Large intestine (tissue), 3 donors: ENCODE results near the gene PTPRN2. TPM values are rescaled to one million over a fixed set of nuclear protein-coding genes. Genes with fewer than 3 reads are reported as not detected.
A peak's percentile ranks its signal among the peaks of the same experiment; 100 is the strongest.

ENCODE experiments used
- DNase-seq, 2 donors: peaks; one replicate each; pipeline versions ENCODE4 v3.0.0 to v3.0.0-alpha.2; 2013
- H3K27ac ChIP-seq: one replicate; pipeline ENCODE4 v1.5.1; 2013; ENCODE audit warnings: low read length
- H3K27me3 ChIP-seq: 2 replicates; pipeline ENCODE4 v1.6.1; 2013; ENCODE audit warnings: low read length; ENCODE audit not compliant: control insufficient read depth, insufficient read depth
- H3K36me3 ChIP-seq: 2 replicates; pipeline ENCODE4 v1.6.1; 2013; ENCODE audit warnings: low read length; ENCODE audit not compliant: control insufficient read depth, insufficient read depth
- H3K4me1 ChIP-seq: one replicate; pipeline ENCODE4 v1.6.1; 2013; ENCODE audit warnings: low read length; ENCODE audit not compliant: control insufficient read depth, insufficient read depth
- H3K4me3 ChIP-seq: one replicate; pipeline ENCODE4 v1.5.1; 2013; ENCODE audit warnings: low read length
- H3K9me3 ChIP-seq: one replicate; pipeline ENCODE4 v1.6.1; 2013; ENCODE audit warnings: mild to moderate bottlenecking, low read depth, low read length, moderate library complexity; ENCODE audit not compliant: control insufficient read depth
- WGBS: methylation state at CpG from one replicate; pipeline ENCODE4 v1.1.5; 2013; ENCODE audit warnings: low lambda C conversion rate; ENCODE audit not compliant: insufficient coverage; 5-methylcytosine and 5-hydroxymethylcytosine counted together
- polyA plus RNA-seq: library from polyadenylated mRNA; unstranded; fragments of 120-200 nt; gene quantifications from one replicate; pipeline ENCODE4 v1.2.1, GENCODE V29; 2013

The PTPRN2 gene
- polyA plus RNA-seq, 1 donor, result 13.4 TPM

DNA sequence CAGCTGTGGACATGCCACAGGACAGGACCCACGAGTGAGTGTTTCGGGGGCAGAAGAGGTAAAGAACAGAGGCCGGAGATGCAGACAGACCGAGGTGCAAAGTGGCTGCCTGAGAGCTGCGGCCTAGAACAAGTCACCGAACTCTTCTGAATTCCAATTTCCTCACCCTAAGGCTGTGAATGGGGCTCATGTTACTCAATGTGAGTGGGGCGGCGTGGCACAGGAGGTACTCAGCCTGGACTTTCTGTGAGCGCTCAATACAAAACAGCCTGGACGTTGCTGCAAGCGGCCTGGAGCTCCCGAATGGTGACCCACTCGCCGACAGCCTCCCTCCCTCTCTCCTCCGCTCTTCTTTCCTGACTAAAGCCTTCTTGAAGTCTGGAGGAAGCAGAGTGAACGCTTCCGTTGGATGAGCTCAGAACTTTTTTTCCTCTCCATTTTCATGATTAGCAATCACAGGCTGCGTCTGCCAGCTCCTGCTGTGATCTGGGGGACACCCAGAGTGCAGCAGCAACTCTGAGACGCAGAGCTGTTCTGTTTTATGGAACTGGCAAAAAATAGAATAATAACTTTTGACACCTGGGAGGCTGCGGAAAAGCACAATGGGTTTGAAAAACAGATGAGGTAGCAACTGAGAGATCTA, 108.5 kb downstream of the PTPRN2 start:
- Histone ChIP-seq H3K27me3 (no peaks in the 10 kb centered on the region), H3K36me3 (no peaks in the 10 kb centered on the region), H3K4me3 (no peak overlapping the region), H3K4me1 (no peaks in the 10 kb centered on the region), H3K9me3 (no peaks in the 10 kb centered on the region), H3K27ac (no peak overlapping the region)
- no peak for DNase-seq
- 20% methylated on average over 1 of the region's 20 CpGs for WGBS

DNA sequence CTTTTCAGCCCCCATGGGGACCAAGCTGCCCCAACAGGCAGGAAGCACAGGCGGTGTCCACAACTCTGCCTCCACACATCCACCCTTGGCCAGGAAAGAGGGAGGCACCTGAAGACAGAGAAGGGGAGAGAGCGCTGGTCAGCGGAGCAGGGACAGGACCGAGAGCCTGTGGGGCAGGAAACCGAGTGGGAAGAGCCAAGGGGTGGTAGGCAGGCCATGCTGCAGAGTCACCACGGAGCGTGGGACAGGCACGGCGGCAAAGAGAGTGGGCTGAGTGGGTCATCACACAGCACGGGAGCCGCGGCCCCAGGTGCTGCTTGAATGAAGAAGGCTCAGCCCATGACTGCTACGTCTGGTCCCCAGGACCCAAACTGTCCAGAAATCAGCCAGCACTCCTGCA, 109.8 kb downstream of the PTPRN2 start:
- Histone ChIP-seq H3K27ac (no peak overlapping the region), H3K4me3 (no peak overlapping the region)
- WGBS, result no CpG with 5 or more reads among the region's 13 CpGs

GRCh38 chr7:158476331-158476932, 111.2 kb downstream of the PTPRN2 start:
- no CpG with 5 or more reads among the region's 24 CpGs for WGBS
- Histone ChIP-seq H3K4me3 (no peak overlapping the region), H3K27ac (no peak overlapping the region), H3K9me3 (no peaks in the 10 kb centered on the region), H3K4me1 (no peaks in the 10 kb centered on the region), H3K27me3 (peaks cover 2% of the 10 kb centered on the region), H3K36me3 (no peaks in the 10 kb centered on the region)
- no peak for DNase-seq

More for the DNA sequence above, 109.8 kb downstream of the PTPRN2 start:
- Histone ChIP-seq H3K27me3 (peaks cover 2% of the 10 kb centered on the region), H3K36me3 (no peaks in the 10 kb centered on the region), H3K4me1 (no peaks in the 10 kb centered on the region), H3K9me3 (no peaks in the 10 kb centered on the region)
- no peak for DNase-seq

DNA sequence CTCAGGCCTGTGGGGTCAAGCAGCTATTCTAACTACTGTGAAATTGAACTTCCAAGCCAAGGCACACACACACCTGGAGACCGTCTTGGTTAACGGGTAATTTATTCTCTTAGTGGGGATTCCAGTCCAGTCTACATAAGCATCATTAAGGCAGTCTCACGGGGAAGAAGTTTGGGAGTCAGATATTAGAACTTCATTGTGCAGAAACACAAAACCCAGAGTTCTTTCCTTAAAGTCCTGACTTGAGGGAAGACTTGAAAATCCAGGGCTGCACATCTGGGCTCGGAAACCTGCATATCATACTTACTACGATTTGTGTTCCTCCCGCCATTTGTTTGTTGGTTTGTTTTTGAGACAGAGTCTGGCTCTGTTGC, 112.0 kb downstream of the PTPRN2 start:
- Histone ChIP-seq H3K27me3 (peaks cover 2% of the 10 kb centered on the region), H3K9me3 (no peaks in the 10 kb centered on the region), H3K4me3 (no peak overlapping the region), H3K27ac (no peak overlapping the region), H3K36me3 (no peaks in the 10 kb centered on the region), H3K4me1 (no peaks in the 10 kb centered on the region)
- WGBS, result no CpG with 5 or more reads among the region's 6 CpGs
- DNase-seq, result no peak

- no peaks in the 10 kb centered on the region for H3K36me3 ChIP-seq
- no peaks in the 10 kb centered on the region for H3K4me1 ChIP-seq
- H3K27ac ChIP-seq, result no peak overlapping the region
- H3K4me3 ChIP-seq, result no peak overlapping the region
- DNase-seq, result no peak
- peaks cover 2% of the 10 kb centered on the region for H3K27me3 ChIP-seq
- WGBS, result no CpG with 5 or more reads among the region's 22 CpGs
- H3K9me3 ChIP-seq, result no peaks in the 10 kb centered on the region
Measured at GRCh38 chr7:158475036-158475678, 112.5 kb downstream of the PTPRN2 start.

DNA sequence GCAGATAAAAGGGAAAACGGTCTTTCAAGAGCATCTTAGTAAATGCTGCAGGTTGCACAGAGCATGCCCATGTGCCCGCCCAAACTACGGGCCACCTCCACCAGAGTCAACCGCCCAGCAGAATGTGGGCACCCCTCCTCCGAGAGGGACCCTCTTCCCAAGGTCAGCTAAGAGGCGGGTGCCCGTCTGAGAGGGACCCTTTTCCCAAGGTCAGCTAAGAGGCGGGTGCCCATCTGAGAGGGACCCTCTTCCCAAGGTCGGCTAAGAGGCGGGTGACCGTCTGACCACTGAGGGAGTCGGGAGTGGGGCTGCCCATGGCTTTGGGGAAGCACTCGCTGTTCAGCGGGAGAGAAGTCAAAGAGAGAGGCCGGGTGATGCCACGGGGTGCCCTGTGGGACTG, 113.1 kb downstream of the PTPRN2 start:
- Histone ChIP-seq H3K9me3 (no peaks in the 10 kb centered on the region), H3K36me3 (no peaks in the 10 kb centered on the region), H3K4me1 (no peaks in the 10 kb centered on the region), H3K27ac (no peak overlapping the region), H3K27me3 (peaks cover 2% of the 10 kb centered on the region), H3K4me3 (no peak overlapping the region)
- 100% methylated on average over 1 of the region's 16 CpGs for WGBS
- no peak for DNase-seq

- H3K4me1 ChIP-seq, result no peaks in the 10 kb centered on the region
- no peak for DNase-seq
Measured at GRCh38 chr7:158473946-158474345, 113.7 kb downstream of the PTPRN2 start.

DNA sequence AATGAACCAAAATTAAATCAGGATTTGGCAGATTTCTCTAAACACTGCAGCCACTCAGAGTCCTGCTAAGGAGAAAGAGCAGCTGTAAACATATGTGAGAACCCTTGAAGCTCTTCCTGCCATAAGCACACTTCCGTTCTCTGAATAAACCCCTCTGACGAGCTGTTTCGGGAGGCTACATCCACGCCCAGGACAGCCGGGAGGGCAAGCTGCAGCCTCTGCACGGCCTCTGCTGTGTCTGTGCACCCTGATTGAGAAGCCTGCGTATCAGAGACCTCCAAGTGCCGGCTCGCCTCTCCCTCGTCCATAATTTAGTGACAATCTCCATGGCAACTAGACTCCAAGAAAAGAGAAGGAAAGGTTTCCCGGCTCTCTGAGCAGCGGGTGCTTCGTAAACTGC, 114.4 kb downstream of the PTPRN2 start:
- no peak overlapping the region for H3K4me3 ChIP-seq
- no peaks in the 10 kb centered on the region for H3K36me3 ChIP-seq
- peaks cover 2% of the 10 kb centered on the region for H3K27me3 ChIP-seq
- H3K4me1 ChIP-seq, result no peaks in the 10 kb centered on the region
- H3K9me3 ChIP-seq, result no peaks in the 10 kb centered on the region
- WGBS, result no CpG with 5 or more reads among the region's 13 CpGs
- peak overlapping the region; percentile 42 for H3K27ac ChIP-seq
- DNase-seq, result peak; percentile 40 to 59

More at GRCh38 chr7:158473946-158474345, 113.7 kb downstream of the PTPRN2 start:
- Histone ChIP-seq H3K36me3 (no peaks in the 10 kb centered on the region), H3K9me3 (no peaks in the 10 kb centered on the region), H3K27me3 (peaks cover 2% of the 10 kb centered on the region), H3K27ac (peak overlapping the region; percentile 42), H3K4me3 (no peak overlapping the region)
- WGBS, result no CpG with 5 or more reads among the region's 12 CpGs

DNA sequence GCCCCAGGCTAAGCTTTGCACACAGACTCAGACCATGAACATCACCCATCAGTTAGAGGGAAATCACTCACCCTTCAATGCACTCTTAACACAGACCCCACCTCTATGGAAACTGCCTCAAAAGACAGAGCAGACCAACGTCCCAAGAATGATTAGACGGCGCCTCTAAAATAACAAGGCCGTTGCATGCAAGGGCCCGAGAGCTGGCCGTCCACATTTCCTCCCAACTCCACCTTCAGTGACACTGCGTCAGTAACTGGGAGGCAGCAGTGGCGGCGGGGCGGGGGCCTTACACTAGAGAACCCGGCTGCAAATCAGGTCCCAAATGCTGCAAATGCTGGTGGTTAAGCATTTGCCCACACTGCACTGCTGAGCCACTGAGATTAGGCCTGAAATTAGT, 115.0 kb downstream of the PTPRN2 start:
- Histone ChIP-seq H3K9me3 (no peaks in the 10 kb centered on the region), H3K27me3 (peaks cover 4% of the 10 kb centered on the region), H3K27ac (peak overlapping the region; percentile 42), H3K4me3 (no peak overlapping the region), H3K4me1 (no peaks in the 10 kb centered on the region), H3K36me3 (no peaks in the 10 kb centered on the region)
- WGBS, result no CpG with 5 or more reads among the region's 11 CpGs
- no peak for DNase-seq

DNA sequence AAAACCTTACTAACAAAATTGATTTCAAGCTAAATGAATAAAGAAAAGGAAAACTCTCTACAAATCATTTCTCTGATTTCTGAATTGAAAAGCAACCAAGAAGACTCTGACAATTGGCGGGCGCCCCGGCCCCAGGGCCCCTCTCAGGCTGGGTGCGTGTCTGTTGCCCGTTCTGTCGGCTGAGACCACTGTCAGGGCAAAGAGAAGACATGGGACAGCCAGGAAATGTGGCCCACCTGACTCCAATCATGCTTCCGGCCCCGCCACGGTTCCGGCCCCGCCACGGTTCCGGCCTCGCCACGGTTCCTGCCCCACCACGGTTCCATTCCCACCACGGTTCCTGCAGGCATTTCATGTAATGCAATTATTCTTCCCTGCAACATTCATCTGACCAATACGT, 115.9 kb downstream of the PTPRN2 start:
- peaks cover 6% of the 10 kb centered on the region for H3K27me3 ChIP-seq
- H3K4me3 ChIP-seq, result no peak overlapping the region
- H3K36me3 ChIP-seq, result no peaks in the 10 kb centered on the region
- no peak for DNase-seq
- H3K4me1 ChIP-seq, result no peaks in the 10 kb centered on the region
- no peaks in the 10 kb centered on the region for H3K9me3 ChIP-seq
- H3K27ac ChIP-seq, result no peak overlapping the region
- WGBS, result 86% methylated on average over 2 of the region's 18 CpGs
